Peyer's patch (tissue), 4 donors: Measurements from ENCODE around the gene GALC.

ENCODE experiments used
- POLR2A ChIP-seq, 2 donors: fragments of 450-650 bp; IDR thresholded peaks; one replicate each; pipeline ENCODE4 v1.5.1; 2017; ENCODE audit warnings: antibody characterized with exemption in 2 of 2, mild to moderate bottlenecking in 2 of 2, moderate library complexity in 2 of 2
- TF ChIP-seq, protein P1 (sequence below), 6 experiments: fragments of 450-650 bp in 4 of 6; fragments of 200-600 bp in 2 of 6; sonication (generic) in 1 of 6; IDR thresholded peaks; one replicate each; pipeline ENCODE4 v1.5.1; 2017 to 2019; ENCODE audit warnings: antibody characterized with exemption in 6 of 6, mild to moderate bottlenecking in 3 of 6, moderate library complexity in 1 of 6

DNA sequence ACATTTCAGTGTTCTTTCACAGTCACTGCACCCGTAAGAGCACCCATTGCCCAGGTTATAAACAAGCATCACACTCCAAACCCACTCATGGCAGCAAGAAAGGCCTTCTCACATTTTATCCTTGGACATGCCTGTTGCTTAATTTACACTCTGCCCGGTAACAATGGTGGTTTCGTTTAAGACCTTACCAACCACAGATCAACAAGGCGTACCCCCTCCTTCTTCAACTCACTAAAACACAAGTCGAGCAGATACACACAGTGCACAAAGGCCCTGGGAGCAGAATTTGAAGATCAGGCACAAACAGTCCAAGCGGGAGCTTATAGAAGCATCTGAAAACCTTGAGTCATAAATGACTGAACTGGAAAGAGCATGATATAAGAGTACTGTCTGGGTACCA is 98.1 kb downstream of the GALC start:
- TF ChIP-seq, protein P1, sequence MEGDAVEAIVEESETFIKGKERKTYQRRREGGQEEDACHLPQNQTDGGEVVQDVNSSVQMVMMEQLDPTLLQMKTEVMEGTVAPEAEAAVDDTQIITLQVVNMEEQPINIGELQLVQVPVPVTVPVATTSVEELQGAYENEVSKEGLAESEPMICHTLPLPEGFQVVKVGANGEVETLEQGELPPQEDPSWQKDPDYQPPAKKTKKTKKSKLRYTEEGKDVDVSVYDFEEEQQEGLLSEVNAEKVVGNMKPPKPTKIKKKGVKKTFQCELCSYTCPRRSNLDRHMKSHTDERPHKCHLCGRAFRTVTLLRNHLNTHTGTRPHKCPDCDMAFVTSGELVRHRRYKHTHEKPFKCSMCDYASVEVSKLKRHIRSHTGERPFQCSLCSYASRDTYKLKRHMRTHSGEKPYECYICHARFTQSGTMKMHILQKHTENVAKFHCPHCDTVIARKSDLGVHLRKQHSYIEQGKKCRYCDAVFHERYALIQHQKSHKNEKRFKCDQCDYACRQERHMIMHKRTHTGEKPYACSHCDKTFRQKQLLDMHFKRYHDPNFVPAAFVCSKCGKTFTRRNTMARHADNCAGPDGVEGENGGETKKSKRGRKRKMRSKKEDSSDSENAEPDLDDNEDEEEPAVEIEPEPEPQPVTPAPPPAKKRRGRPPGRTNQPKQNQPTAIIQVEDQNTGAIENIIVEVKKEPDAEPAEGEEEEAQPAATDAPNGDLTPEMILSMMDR (IDR thresholded peaks at IDR 0.05): no peak
- TF ChIP-seq POLR2A (IDR thresholded peaks at IDR 0.05): no peak
